CD14-positive monocyte (primary cell): Measurements from ENCODE around the gene SELENOM. TPM values are rescaled to one million over a fixed set of nuclear protein-coding genes. Genes with fewer than 3 reads are reported as not detected.
A peak's percentile ranks its signal among the peaks of the same experiment; 100 is the strongest.

Experiments
- DNase-seq, 3 donors: peaks; one replicate each; pipeline ENCODE4 v3.0.0-alpha.2; 2011 to 2022
- H2AFZ ChIP-seq: 2 replicates; pipeline ENCODE4 v1.6.0; 2012; ENCODE audit warnings: mild to moderate bottlenecking, low read depth, low read length, inconsistent platforms; ENCODE audit not compliant: insufficient read depth, poor library complexity, severe bottlenecking
- H3K27ac ChIP-seq, 2 donors: 1 replicate in 1 of 2; 2 replicates in 1 of 2; pipeline ENCODE4 v1.5.1; 2012 to 2013; ENCODE audit warnings: low read length in 2 of 2, control low read depth in 1 of 2, inconsistent platforms in 1 of 2, low read depth in 1 of 2, mild to moderate bottlenecking in 1 of 2
- H3K27me3 ChIP-seq, 2 donors: one replicate each; pipeline versions ENCODE4 v1.6.0 to v1.6.1; 2011 to 2013; ENCODE audit warnings: low read length in 2 of 2; ENCODE audit not compliant: control insufficient read depth in 2 of 2, insufficient read depth in 2 of 2
- H3K36me3 ChIP-seq, 2 donors: replicated peaks in 1 of 2; 1 replicate in 1 of 2; 2 replicates in 1 of 2; pipeline versions ENCODE4 v1.5.1 to v1.6.1; 2012 to 2013; ENCODE audit warnings: low read length in 2 of 2, control low read depth in 1 of 2, inconsistent platforms in 1 of 2, mild to moderate bottlenecking in 1 of 2; ENCODE audit not compliant: insufficient read depth in 2 of 2, control insufficient read depth in 1 of 2
- H3K4me1 ChIP-seq, 2 donors: 1 replicate in 1 of 2; 2 replicates in 1 of 2; pipeline versions ENCODE4 v1.5.1 to v1.6.1; 2012 to 2013; ENCODE audit warnings: low read length in 2 of 2, control low read depth in 1 of 2, inconsistent platforms in 1 of 2, mild to moderate bottlenecking in 1 of 2, moderate library complexity in 1 of 2; ENCODE audit not compliant: insufficient read depth in 2 of 2, control insufficient read depth in 1 of 2
- H3K4me2 ChIP-seq: replicated peaks from 2 replicates; pipeline ENCODE3; 2012; ENCODE audit warnings: low read length, moderate library complexity, mild to moderate bottlenecking; ENCODE audit not compliant: poor library complexity, severe bottlenecking; ENCODE audit errors: extremely low read depth
- H3K4me3 ChIP-seq, 3 experiments: fragments of 200-600 bp in 1 of 3; sonication (generic) in 1 of 3; replicated peaks in 1 of 3; 1 replicate in 2 of 3; 2 replicates in 1 of 3; pipeline ENCODE4 v1.5.1; 2011 to 2013; ENCODE audit warnings: low read length in 3 of 3, mild to moderate bottlenecking in 3 of 3, control low read depth in 2 of 3, low read depth in 2 of 3, inconsistent platforms in 1 of 3, moderate library complexity in 1 of 3
- H3K79me2 ChIP-seq: 2 replicates; pipeline ENCODE4 v1.6.0; 2012; ENCODE audit warnings: mild to moderate bottlenecking, control low read depth, inconsistent platforms, low read length, moderate library complexity; ENCODE audit not compliant: insufficient read depth
- H3K9ac ChIP-seq: 2 replicates; pipeline ENCODE4 v1.6.0; 2017; ENCODE audit warnings: low read length, mild to moderate bottlenecking; ENCODE audit not compliant: insufficient read depth, poor library complexity, severe bottlenecking
- H3K9me3 ChIP-seq, 2 donors: replicated peaks in 1 of 2; 1 replicate in 1 of 2; 2 replicates in 1 of 2; pipeline versions ENCODE4 v1.5.1 to v1.6.1; 2012 to 2013; ENCODE audit warnings: low read length in 2 of 2, control low read depth in 1 of 2; ENCODE audit not compliant: control insufficient read depth in 1 of 2, insufficient read depth in 1 of 2
- H4K20me1 ChIP-seq: 2 replicates; pipeline ENCODE4 v1.6.0; 2012; ENCODE audit warnings: mild to moderate bottlenecking, low read length, control low read depth, moderate library complexity; ENCODE audit not compliant: insufficient read depth
- H3K27ac Mint-ChIP-seq, 7 donors: one replicate each; pipeline ENCODE4 v1.8.0; 2020; ENCODE audit warnings: mild to moderate bottlenecking in 7 of 7, mixed read lengths in 7 of 7, moderate library complexity in 6 of 7, inconsistent platforms in 2 of 7
- H3K27me3 Mint-ChIP-seq, 3 donors: one replicate each; pipeline ENCODE4 v1.8.0; 2021 to 2022; ENCODE audit warnings: low read depth in 3 of 3, mild to moderate bottlenecking in 3 of 3, mixed read lengths in 3 of 3, moderate library complexity in 3 of 3, inconsistent platforms in 1 of 3
- H3K36me3 Mint-ChIP-seq, 2 donors: one replicate each; pipeline ENCODE4 v1.8.0; 2020; ENCODE audit warnings: mixed read lengths in 2 of 2, inconsistent platforms in 1 of 2, mild to moderate bottlenecking in 1 of 2
- H3K4me1 Mint-ChIP-seq: one replicate; pipeline ENCODE4 v1.8.0; 2020; ENCODE audit warnings: mild to moderate bottlenecking, mixed read lengths
- H3K4me3 Mint-ChIP-seq, 2 donors: one replicate each; pipeline ENCODE4 v1.8.0; 2020; ENCODE audit warnings: mild to moderate bottlenecking in 2 of 2, mixed read lengths in 2 of 2, moderate library complexity in 1 of 2
- H3K9me3 Mint-ChIP-seq, 7 donors: one replicate each; pipeline ENCODE4 v1.8.0; 2020 to 2022; ENCODE audit warnings: mixed read lengths in 7 of 7, mild to moderate bottlenecking in 6 of 7, moderate library complexity in 6 of 7, inconsistent platforms in 2 of 7
- CTCF ChIP-seq: fragments of 200-600 bp; IDR thresholded peaks from one replicate; pipeline ENCODE4 v1.8.0; 2022; ENCODE audit warnings: antibody characterized with exemption, mild to moderate bottlenecking
- WGBS: methylation state at CpG from one replicate; pipeline ENCODE4 v1.1.5; 2013; ENCODE audit warnings: missing lambda C conversion rate; ENCODE audit not compliant: insufficient coverage; 5-methylcytosine and 5-hydroxymethylcytosine counted together
- intact Hi-C, 2 donors: fragments of 100-400 bp; cut with micrococcal nuclease; formaldehyde crosslinking; loops; one replicate each; pipeline versions ENCODE4 v1.15.0 to v1.15.1; 2023
- polyA plus RNA-seq, 3 donors: library from polyadenylated mRNA; depleted of rRNA in 1 of 3; unstranded in 2 of 3; stranded (reverse) in 1 of 3; fragments of 300-500 nt in 2 of 3; fragments of >200 nt in 1 of 3; fragmentation: Illumina TruSeq in 2 of 3; gene quantifications; 1 replicate in 2 of 3; 2 replicates in 1 of 3; pipeline ENCODE4 v1.2.3, GENCODE V29; 2012 to 2021

The SELENOM gene
- polyA plus RNA-seq, 3 donors = 3.2 to 7.6 (median 3.4) TPM

DNA sequence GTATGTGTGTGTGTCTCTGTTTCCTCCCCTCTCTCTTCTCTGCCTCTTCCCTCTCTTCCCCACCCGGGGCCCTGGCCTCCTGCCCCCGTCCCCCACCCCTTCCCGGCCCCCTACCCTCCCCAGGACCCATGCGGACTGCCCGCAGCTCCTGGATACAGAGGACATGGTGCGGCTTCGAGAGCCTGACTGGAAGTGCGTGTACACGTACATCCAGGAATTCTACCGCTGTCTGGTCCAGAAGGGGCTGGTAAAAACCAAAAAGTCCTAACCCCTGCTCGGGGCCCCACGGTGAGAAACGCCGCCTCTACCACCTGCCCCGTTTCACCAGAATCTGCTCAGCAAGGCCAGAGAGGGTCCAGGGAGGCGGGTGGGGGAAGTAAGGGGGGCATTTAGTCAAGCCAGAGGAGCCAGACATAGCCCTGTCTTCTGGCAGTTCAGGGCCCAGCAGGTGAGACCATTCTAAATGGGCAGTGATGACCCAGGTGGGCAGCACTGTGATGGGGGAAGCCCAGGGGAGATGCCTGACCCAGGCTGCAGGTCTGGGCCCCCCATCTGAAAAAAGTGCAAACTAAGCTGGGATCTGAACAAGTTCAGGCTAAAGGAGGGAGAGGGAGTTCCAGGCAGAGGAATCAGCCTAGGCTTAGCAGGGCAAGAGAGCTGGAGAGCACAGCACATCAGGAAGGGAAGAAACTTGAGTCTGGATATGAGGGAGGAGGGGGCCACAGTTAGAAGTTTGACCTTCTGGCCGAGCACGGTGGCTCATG lies 6.4 kb downstream of the SELENOM start:
- H3K27me3 Mint-ChIP-seq = peaks cover 1 to 5% (median 3%) of the 10 kb centered on the region in 3 donors
- H3K4me2 ChIP-seq = no peak overlapping the region
- no peaks in the 10 kb centered on the region for H3K4me1 Mint-ChIP-seq
- peak overlapping the region in 1 of 7 donors; percentile 54 for H3K27ac Mint-ChIP-seq
- H3K9me3 Mint-ChIP-seq = peaks cover 0 to 1% (median 0%) of the 10 kb centered on the region in 7 donors
- no peaks in the 10 kb centered on the region for H3K79me2 ChIP-seq
- no peak for DNase-seq
- intact Hi-C loops = loop anchor here in 1 of 2 donors (10.0 kb wide), 2 partner anchors 134 to 174 kb away; no protein-coding TSS in a partner anchor
- no peak overlapping the region for H3K27ac ChIP-seq
- no peak overlapping the region for H3K9ac ChIP-seq
- no peaks in the 10 kb centered on the region for H4K20me1 ChIP-seq
- WGBS = 96% methylated on average over 11 of the region's 18 CpGs
- H3K9me3 ChIP-seq = no peaks in the 10 kb centered on the region
- no peaks in the 10 kb centered on the region for H3K27me3 ChIP-seq
- no peak for TF ChIP-seq CTCF
- peaks cover 36 to 53% of the 10 kb centered on the region in 2 donors for H3K36me3 Mint-ChIP-seq
- no peak overlapping the region for H3K4me3 ChIP-seq
- H2AFZ ChIP-seq = no peak overlapping the region
- H3K4me1 ChIP-seq = no peaks in the 10 kb centered on the region
- H3K36me3 ChIP-seq = peaks cover 23 to 25% of the 10 kb centered on the region in 2 donors
- H3K4me3 Mint-ChIP-seq = no peak overlapping the region

- no peak overlapping the region for H3K4me3 Mint-ChIP-seq
Measured at GRCh38 chr22:31099841-31100761, 7.3 kb downstream of the SELENOM start.

More at GRCh38 chr22:31099841-31100761, 7.3 kb downstream of the SELENOM start:
- no peak overlapping the region for H3K4me3 ChIP-seq
- Mint-ChIP-seq H3K27ac (peak overlapping the region in 1 of 7 donors; percentile 83), H3K27me3 (peaks cover 0 to 3% (median 1%) of the 10 kb centered on the region in 3 donors), H3K9me3 (peaks cover 0 to 1% (median 0%) of the 10 kb centered on the region in 7 donors), H3K4me1 (no peaks in the 10 kb centered on the region), H3K36me3 (peaks cover 44 to 60% of the 10 kb centered on the region in 2 donors)
- no peaks in the 10 kb centered on the region for H3K79me2 ChIP-seq
- DNase-seq = no peak
- no peak overlapping the region for H3K9ac ChIP-seq
- no peaks in the 10 kb centered on the region for H3K9me3 ChIP-seq
- no peaks in the 10 kb centered on the region for H3K4me1 ChIP-seq
- no peak for TF ChIP-seq CTCF
- H2AFZ ChIP-seq = no peak overlapping the region
- no peaks in the 10 kb centered on the region for H3K27me3 ChIP-seq
- peaks cover 27 to 31% of the 10 kb centered on the region in 2 donors for H3K36me3 ChIP-seq
- H3K4me2 ChIP-seq = no peak overlapping the region
- H3K27ac ChIP-seq = no peak overlapping the region
- intact Hi-C loops = loop anchor here in 1 of 2 donors (10.0 kb wide), 2 partner anchors 135 to 175 kb away; no protein-coding TSS in a partner anchor
- WGBS = 97% methylated on average over 17 of the region's 34 CpGs
- H4K20me1 ChIP-seq = no peaks in the 10 kb centered on the region
